Endothelial cell (in vitro differentiated cells): ENCODE measurements around the gene EFCAB11. TPM values are rescaled to one million over a fixed set of nuclear protein-coding genes. Genes with fewer than 3 reads are reported as not detected.
"Not testable (repeated sequence)": the region's sequence is repeated elsewhere in the genome, so short reads cannot be mapped to it uniquely, and the experiment has no call there.

Experiments used
- DNase-seq: peaks from one replicate; pipeline ENCODE4 v3.0.0; 2021; ENCODE audit warnings: low spot score
- H3K27ac Mint-ChIP-seq: one replicate; pipeline ENCODE4 v1.8.0; 2021; ENCODE audit warnings: mixed read lengths, inconsistent platforms; ENCODE audit not compliant: unreplicated experiment
- H3K27me3 Mint-ChIP-seq: one replicate; pipeline ENCODE4 v1.8.0; 2021; ENCODE audit warnings: mild to moderate bottlenecking, moderate library complexity, mixed read lengths, inconsistent platforms; ENCODE audit not compliant: unreplicated experiment
- H3K36me3 Mint-ChIP-seq: one replicate; pipeline ENCODE4 v1.8.0; 2021; ENCODE audit warnings: mild to moderate bottlenecking, low read depth, mixed read lengths, inconsistent platforms; ENCODE audit not compliant: unreplicated experiment
- H3K4me1 Mint-ChIP-seq: one replicate; pipeline ENCODE4 v1.8.0; 2021; ENCODE audit warnings: mild to moderate bottlenecking, mixed read lengths, inconsistent platforms; ENCODE audit not compliant: unreplicated experiment
- H3K4me3 Mint-ChIP-seq: one replicate; pipeline ENCODE4 v1.8.0; 2021; ENCODE audit warnings: mild to moderate bottlenecking, mixed read lengths, inconsistent platforms; ENCODE audit not compliant: unreplicated experiment
- H3K9me3 Mint-ChIP-seq: one replicate; pipeline ENCODE4 v1.8.0; 2021; ENCODE audit warnings: mixed read lengths, inconsistent platforms; ENCODE audit not compliant: unreplicated experiment
- CTCF ChIP-seq: fragments of 200-600 bp; sonication (generic); IDR thresholded peaks from one replicate; pipeline ENCODE4 v1.5.0; 2021; ENCODE audit warnings: antibody characterized with exemption; ENCODE audit not compliant: unreplicated experiment
- total RNA-seq: library from RNA; stranded (reverse); fragmentation: NEBNext Ultra II Directional; extraction: Animal tissue kit (Norgen Biotek cat#: 25700); gene quantifications from one replicate; pipeline ENCODE4 v1.2.1, GENCODE V29; 2021; ENCODE audit not compliant: unreplicated experiment

EFCAB11 gene
- total RNA-seq, 1 donor from 2014 or later, result 15.2 TPM

- Mint-ChIP-seq H3K4me3 (no peak overlapping the region), H3K36me3 (peaks cover 10% of the 10 kb centered on the region)
- no peak for TF ChIP-seq CTCF
Measured at GRCh38 chr14:89891055-89891454, 63.5 kb downstream of the EFCAB11 start.

GRCh38 chr14:89890589-89890988 is 63.9 kb downstream of the EFCAB11 start:
- Mint-ChIP-seq H3K27me3 (peaks cover 1% of the 10 kb centered on the region), H3K4me1 (no peaks in the 10 kb centered on the region)
- no peak for TF ChIP-seq CTCF

More at GRCh38 chr14:89891055-89891454, 63.5 kb downstream of the EFCAB11 start:
- Mint-ChIP-seq H3K27me3 (peaks cover 1% of the 10 kb centered on the region), H3K4me1 (no peaks in the 10 kb centered on the region), H3K9me3 (no peaks in the 10 kb centered on the region), H3K27ac (no peak overlapping the region)
- no peak for DNase-seq

GRCh38 chr14:89889626-89890025 is 64.9 kb downstream of the EFCAB11 start:
- H3K4me1 Mint-ChIP-seq, result no peaks in the 10 kb centered on the region
- TF ChIP-seq CTCF, result no peak
- H3K4me3 Mint-ChIP-seq, result no peak overlapping the region
- peaks cover 10% of the 10 kb centered on the region for H3K36me3 Mint-ChIP-seq
- no peak overlapping the region for H3K27ac Mint-ChIP-seq
- no peak for DNase-seq
- H3K9me3 Mint-ChIP-seq, result no peaks in the 10 kb centered on the region
- H3K27me3 Mint-ChIP-seq, result peaks cover 1% of the 10 kb centered on the region

More at GRCh38 chr14:89890589-89890988, 63.9 kb downstream of the EFCAB11 start:
- Mint-ChIP-seq H3K4me3 (no peak overlapping the region), H3K27ac (no peak overlapping the region), H3K36me3 (peaks cover 10% of the 10 kb centered on the region), H3K9me3 (no peaks in the 10 kb centered on the region)
- no peak for DNase-seq

GRCh38 chr14:89884761-89885160 is 69.8 kb downstream of the EFCAB11 start:
- no peak for DNase-seq
- TF ChIP-seq CTCF, result no peak
- no peak overlapping the region for H3K4me3 Mint-ChIP-seq
- H3K27me3 Mint-ChIP-seq, result peaks cover 1% of the 10 kb centered on the region
- no peaks in the 10 kb centered on the region for H3K4me1 Mint-ChIP-seq
- H3K36me3 Mint-ChIP-seq, result peaks cover 5% of the 10 kb centered on the region
- no peak overlapping the region for H3K27ac Mint-ChIP-seq
- no peaks in the 10 kb centered on the region for H3K9me3 Mint-ChIP-seq

GRCh38 chr14:89881839-89882238 is 72.7 kb downstream of the EFCAB11 start:
- no peak for DNase-seq
- H3K27me3 Mint-ChIP-seq, result no peaks in the 10 kb centered on the region
- TF ChIP-seq CTCF, result no peak
- H3K27ac Mint-ChIP-seq, result no peak overlapping the region
- H3K9me3 Mint-ChIP-seq, result no peaks in the 10 kb centered on the region
- H3K4me3 Mint-ChIP-seq, result no peak overlapping the region
- H3K4me1 Mint-ChIP-seq, result no peaks in the 10 kb centered on the region
- H3K36me3 Mint-ChIP-seq, result no peaks in the 10 kb centered on the region

- not testable (repeated sequence) for H3K4me1 Mint-ChIP-seq, H3K27me3 Mint-ChIP-seq, H3K9me3 Mint-ChIP-seq, H3K4me3 Mint-ChIP-seq, DNase-seq, H3K27ac Mint-ChIP-seq
- peaks cover 43% of the 10 kb centered on the region for H3K36me3 Mint-ChIP-seq
Measured at GRCh38 chr14:89874091-89874490, 80.4 kb downstream of the EFCAB11 start.
